ENCODE data around the gene S100PBP. TPM values are rescaled to one million over a fixed set of nuclear protein-coding genes. Genes with fewer than 3 reads are reported as not detected.

S100PBP gene
- total and polyA plus RNA-seq, 9 of the 15 experiments (the other 6 are each of a cell fraction or from before 2014, with no cell fraction given), result 22.9 to 60.2 (median 32.9) TPM

DNA sequence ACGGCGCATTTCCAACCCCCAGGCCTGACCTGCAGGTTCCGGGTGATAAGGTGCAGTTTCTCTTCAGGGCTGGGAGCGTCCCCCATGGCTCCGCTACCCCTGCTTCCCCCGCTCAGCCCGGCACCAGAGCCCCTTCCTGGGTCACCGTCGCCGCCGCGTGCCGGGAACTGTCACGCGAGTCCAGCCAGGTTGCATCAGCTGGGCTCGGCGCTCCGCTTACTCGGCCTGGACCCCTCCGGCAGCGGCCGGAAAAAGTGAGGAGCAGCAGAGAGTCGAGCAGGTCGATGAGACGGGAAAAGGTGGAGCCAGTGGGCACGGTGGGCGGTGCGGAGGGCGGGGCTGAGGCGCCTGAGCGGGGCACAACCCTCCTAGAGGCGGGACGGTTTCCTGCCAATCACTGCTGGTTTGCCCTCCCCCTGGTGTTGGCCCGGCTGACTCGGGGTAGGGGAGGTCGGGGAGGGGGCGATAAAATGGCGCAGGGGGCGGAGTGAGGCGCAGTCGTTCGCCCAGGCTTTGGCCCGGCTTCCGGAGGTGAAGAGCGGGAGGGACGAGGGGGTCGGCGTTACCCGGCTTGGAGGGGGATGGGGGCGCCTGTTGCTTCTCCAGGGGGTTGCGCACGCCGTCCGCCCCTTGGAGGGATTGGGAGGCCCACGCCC is at the start of gene S100PBP, which contains the start of gene YARS1 (continued):
- TF ChIP-seq AFF4 (CRISPR knock-in tag; IDR thresholded peaks at IDR 0.05), result peak; percentile 76
- TF ChIP-seq ARID4B (CRISPR knock-in tag; IDR thresholded peaks at IDR 0.05), result peak; percentile 100
- TF ChIP-seq SP1 (CRISPR knock-in tag; IDR thresholded peaks at IDR 0.05), result peak; percentile 99
- 0 out of 2 replicates have a peak, but pooled peaks have one; percentile 71 for TF ChIP-seq ZBED1 (IDR thresholded peaks at IDR 0.05)
- TF ChIP-seq CHAMP1 (IDR thresholded peaks at IDR 0.05), result 0 out of 2 replicates have a peak, but pooled peaks have one; percentile 18
- TF ChIP-seq NUFIP1 (IDR thresholded peaks at IDR 0.05; ENCODE audit: partially characterized antibody), result peak; percentile 42
- TF ChIP-seq MTA3 (IDR thresholded peaks at IDR 0.05; ENCODE audit: borderline replicate concordance), result peak; percentile 84; the same call in 1 of the 2 replicates
- peak; percentile 98 for TF ChIP-seq MITF (IDR thresholded peaks at IDR 0.05)
- TF ChIP-seq LEF1 (IDR thresholded peaks at IDR 0.05), result peak; percentile 95
- TF ChIP-seq NR2C2 (CRISPR knock-in tag; IDR thresholded peaks at IDR 0.05), result peak; percentile 86
- TF ChIP-seq NR2C2 (tag; IDR thresholded peaks at IDR 0.05), result peak; percentile 89
- TF ChIP-seq, protein P1, sequence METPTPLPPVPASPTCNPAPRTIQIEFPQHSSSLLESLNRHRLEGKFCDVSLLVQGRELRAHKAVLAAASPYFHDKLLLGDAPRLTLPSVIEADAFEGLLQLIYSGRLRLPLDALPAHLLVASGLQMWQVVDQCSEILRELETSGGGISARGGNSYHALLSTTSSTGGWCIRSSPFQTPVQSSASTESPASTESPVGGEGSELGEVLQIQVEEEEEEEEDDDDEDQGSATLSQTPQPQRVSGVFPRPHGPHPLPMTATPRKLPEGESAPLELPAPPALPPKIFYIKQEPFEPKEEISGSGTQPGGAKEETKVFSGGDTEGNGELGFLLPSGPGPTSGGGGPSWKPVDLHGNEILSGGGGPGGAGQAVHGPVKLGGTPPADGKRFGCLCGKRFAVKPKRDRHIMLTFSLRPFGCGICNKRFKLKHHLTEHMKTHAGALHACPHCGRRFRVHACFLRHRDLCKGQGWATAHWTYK (CRISPR knock-in tag; IDR thresholded peaks at IDR 0.05), result peak; percentile 98
- TF ChIP-seq FOXK1 (CRISPR knock-in tag; IDR thresholded peaks at IDR 0.05; ENCODE audit: borderline replicate concordance), result peak; percentile 17; the same call in 1 of the 2 replicates
- 0 out of 2 replicates have a peak, but pooled peaks have one; percentile 65 for TF ChIP-seq ZNF766 (CRISPR knock-in tag; conservative IDR thresholded peaks at IDR 0.05)

Measured in K562 (cell line).